Nephron progenitor cell (in vitro differentiated cells): Measurements from ENCODE around the gene ANXA4.

Experiments
- DNase-seq: peaks from one replicate; pipeline ENCODE4 v3.0.0; 2021
- H3K27ac Mint-ChIP-seq: 2 replicates; pipeline ENCODE4 v1.8.0; 2021; ENCODE audit warnings: mild to moderate bottlenecking, moderate library complexity, mixed read lengths
- H3K27me3 Mint-ChIP-seq: 2 replicates; pipeline ENCODE4 v1.8.0; 2021; ENCODE audit warnings: mild to moderate bottlenecking, low read depth, mixed read lengths; ENCODE audit not compliant: poor library complexity
- H3K36me3 Mint-ChIP-seq: 2 replicates; pipeline ENCODE4 v1.8.0; 2021; ENCODE audit warnings: low read depth, mixed read lengths
- H3K4me1 Mint-ChIP-seq: 2 replicates; pipeline ENCODE4 v1.8.0; 2021; ENCODE audit warnings: mixed read lengths
- H3K4me3 Mint-ChIP-seq: 2 replicates; pipeline ENCODE4 v1.8.0; 2021; ENCODE audit warnings: mild to moderate bottlenecking, moderate library complexity, mixed read lengths
- H3K9me3 Mint-ChIP-seq: 2 replicates; pipeline ENCODE4 v1.8.0; 2021; ENCODE audit warnings: mild to moderate bottlenecking, moderate library complexity, mixed read lengths
- TF ChIP-seq, protein P1 (sequence below): fragments of 200-600 bp; sonication (generic); IDR thresholded peaks from 2 replicates; pipeline ENCODE4 v1.5.0; 2021; ENCODE audit warnings: antibody characterized with exemption

ANXA4 gene

GRCh38 chr2:69741575-69742321, at the start of gene ANXA4:
Gene ANXA4, plus strand, starts transcription at chr2:69742134. Its CDS starts 39,432 bp downstream, at chr2:69781566.
- peak within 1 kb of the TSS; percentile 89 for H3K4me3 Mint-ChIP-seq
- peak; percentile 65 for DNase-seq
- peaks cover 24% of the 10 kb centered on the region for H3K4me1 Mint-ChIP-seq

GRCh38 chr2:69692424-69692823, 49.5 kb upstream of the ANXA4 start:
- no peak overlapping the region for H3K27ac Mint-ChIP-seq
- peaks cover 2% of the 10 kb centered on the region for H3K27me3 Mint-ChIP-seq
- TF ChIP-seq, protein P1, sequence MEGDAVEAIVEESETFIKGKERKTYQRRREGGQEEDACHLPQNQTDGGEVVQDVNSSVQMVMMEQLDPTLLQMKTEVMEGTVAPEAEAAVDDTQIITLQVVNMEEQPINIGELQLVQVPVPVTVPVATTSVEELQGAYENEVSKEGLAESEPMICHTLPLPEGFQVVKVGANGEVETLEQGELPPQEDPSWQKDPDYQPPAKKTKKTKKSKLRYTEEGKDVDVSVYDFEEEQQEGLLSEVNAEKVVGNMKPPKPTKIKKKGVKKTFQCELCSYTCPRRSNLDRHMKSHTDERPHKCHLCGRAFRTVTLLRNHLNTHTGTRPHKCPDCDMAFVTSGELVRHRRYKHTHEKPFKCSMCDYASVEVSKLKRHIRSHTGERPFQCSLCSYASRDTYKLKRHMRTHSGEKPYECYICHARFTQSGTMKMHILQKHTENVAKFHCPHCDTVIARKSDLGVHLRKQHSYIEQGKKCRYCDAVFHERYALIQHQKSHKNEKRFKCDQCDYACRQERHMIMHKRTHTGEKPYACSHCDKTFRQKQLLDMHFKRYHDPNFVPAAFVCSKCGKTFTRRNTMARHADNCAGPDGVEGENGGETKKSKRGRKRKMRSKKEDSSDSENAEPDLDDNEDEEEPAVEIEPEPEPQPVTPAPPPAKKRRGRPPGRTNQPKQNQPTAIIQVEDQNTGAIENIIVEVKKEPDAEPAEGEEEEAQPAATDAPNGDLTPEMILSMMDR = no peak
- no peak for DNase-seq
- H3K36me3 Mint-ChIP-seq = no peaks in the 10 kb centered on the region
- no peak overlapping the region for H3K4me3 Mint-ChIP-seq
- H3K4me1 Mint-ChIP-seq = peaks cover 21% of the 10 kb centered on the region
- no peaks in the 10 kb centered on the region for H3K9me3 Mint-ChIP-seq

More at GRCh38 chr2:69741575-69742321, at the start of gene ANXA4:
- Mint-ChIP-seq H3K27ac (peak within 1 kb of the TSS; percentile 60), H3K27me3 (peaks cover 29% of the 10 kb centered on the region), H3K36me3 (peaks cover under 1% of the 10 kb centered on the region), H3K9me3 (no peaks in the 10 kb centered on the region)
- TF ChIP-seq, protein P1 = no peak

GRCh38 chr2:69693059-69693774, 48.7 kb upstream of the ANXA4 start:
- peaks cover 2% of the 10 kb centered on the region for H3K27me3 Mint-ChIP-seq
- H3K4me3 Mint-ChIP-seq = no peak overlapping the region
- H3K36me3 Mint-ChIP-seq = no peaks in the 10 kb centered on the region
- no peaks in the 10 kb centered on the region for H3K9me3 Mint-ChIP-seq
- DNase-seq = no peak
- H3K4me1 Mint-ChIP-seq = peaks cover 21% of the 10 kb centered on the region
- TF ChIP-seq, protein P1 = no peak
- H3K27ac Mint-ChIP-seq = no peak overlapping the region

DNA sequence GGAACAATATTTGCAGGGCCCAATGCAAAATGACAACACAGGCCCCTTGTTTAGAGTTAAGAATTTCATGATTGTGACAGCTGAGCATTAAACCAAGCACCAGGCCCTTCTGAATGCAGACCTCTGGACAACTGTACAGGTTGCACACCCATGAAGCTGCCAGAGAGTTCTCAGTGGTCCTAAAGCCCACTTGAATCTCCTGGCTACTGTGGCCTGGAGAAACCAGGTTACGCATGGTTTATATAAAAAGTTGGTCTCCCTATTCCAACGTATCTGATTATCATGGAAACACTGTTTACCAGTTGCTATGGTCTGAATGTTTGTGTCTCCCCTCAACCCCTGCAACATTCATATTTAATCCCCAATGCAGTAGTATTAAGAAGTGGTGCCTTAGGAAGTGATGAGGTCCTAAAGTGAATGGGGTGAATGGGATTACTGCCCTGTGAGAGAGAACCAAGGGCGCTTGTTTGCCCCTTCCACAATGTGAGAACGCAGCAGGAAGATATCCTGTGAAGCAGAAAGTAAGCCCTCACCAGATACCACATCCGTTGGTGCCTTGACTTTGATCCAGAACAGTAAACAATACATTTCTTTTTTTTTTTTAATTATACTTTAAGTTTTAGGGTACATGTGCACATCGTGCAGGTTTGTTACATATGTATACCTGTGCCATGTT, 48.0 kb upstream of the ANXA4 start:
- H3K4me3 Mint-ChIP-seq = no peak overlapping the region
- H3K27ac Mint-ChIP-seq = no peak overlapping the region
- DNase-seq = no peak
- H3K4me1 Mint-ChIP-seq = peaks cover 21% of the 10 kb centered on the region
- H3K27me3 Mint-ChIP-seq = peaks cover 2% of the 10 kb centered on the region
- no peaks in the 10 kb centered on the region for H3K36me3 Mint-ChIP-seq
- no peaks in the 10 kb centered on the region for H3K9me3 Mint-ChIP-seq
- TF ChIP-seq, protein P1 = no peak

GRCh38 chr2:69694894-69695849, 46.8 kb upstream of the ANXA4 start:
- Mint-ChIP-seq H3K36me3 (no peaks in the 10 kb centered on the region), H3K9me3 (no peaks in the 10 kb centered on the region)

More at GRCh38 chr2:69694894-69695849, 46.8 kb upstream of the ANXA4 start:
- DNase-seq = peak; percentile 25
- Mint-ChIP-seq H3K4me1 (peaks cover 21% of the 10 kb centered on the region), H3K4me3 (no peak overlapping the region), H3K27me3 (peaks cover 2% of the 10 kb centered on the region), H3K27ac (no peak overlapping the region)
- TF ChIP-seq, protein P1 = no peak
